Heart left ventricle (tissue), 16 donors: ENCODE data around the gene GABBR2. TPM values are rescaled to one million over a fixed set of nuclear protein-coding genes. Genes with fewer than 3 reads are reported as not detected.

Experiments used
- ATAC-seq, 4 donors: fragments of 200-7000 bp; cut with Tn5 transposase; one replicate each; pipeline ENCODE4 v1.9.1; 2020 to 2022; ENCODE audit warnings: moderate library complexity in 4 of 4, mild to moderate bottlenecking in 3 of 4, moderate number of reproducible peaks in 1 of 4
- DNase-seq, 5 donors: peaks; one replicate each; pipeline ENCODE4 v3.0.0-alpha.2; 2020
- H3K27ac ChIP-seq, 12 donors: fragments of 200-600 bp; sonication (generic) in 4 of 12; one replicate each; pipeline versions ENCODE4 v1.5.0 to v1.8.0; 2016 to 2022; ENCODE audit warnings: mild to moderate bottlenecking in 2 of 12
- H3K27me3 ChIP-seq, 9 donors: fragments of 200-600 bp; sonication (generic) in 2 of 9; one replicate each; pipeline versions ENCODE4 v1.5.1 to v1.8.0; 2016 to 2022; ENCODE audit warnings: mild to moderate bottlenecking in 3 of 9
- H3K36me3 ChIP-seq, 9 donors: fragments of 200-600 bp; sonication (generic) in 2 of 9; one replicate each; pipeline versions ENCODE4 v1.5.0 to v1.8.0; 2018 to 2022; ENCODE audit warnings: mild to moderate bottlenecking in 2 of 9
- H3K4me1 ChIP-seq, 12 donors: fragments of 200-600 bp; sonication (generic) in 4 of 12; one replicate each; pipeline versions ENCODE4 v1.5.0 to v1.8.0; 2016 to 2022; ENCODE audit warnings: mild to moderate bottlenecking in 3 of 12
- H3K4me3 ChIP-seq, 12 donors: fragments of 200-600 bp; sonication (generic) in 4 of 12; one replicate each; pipeline versions ENCODE4 v1.5.0 to v1.8.0; 2017 to 2022; ENCODE audit warnings: mild to moderate bottlenecking in 9 of 12, moderate library complexity in 4 of 12
- H3K9me3 ChIP-seq, 12 donors: fragments of 200-600 bp; sonication (generic) in 4 of 12; one replicate each; pipeline versions ENCODE4 v1.5.0 to v1.8.0; 2016 to 2022; ENCODE audit warnings: mild to moderate bottlenecking in 1 of 12
- POLR2A ChIP-seq, 2 donors: fragments of 450-650 bp; IDR thresholded peaks; one replicate each; pipeline ENCODE4 v1.6.1; 2017; ENCODE audit warnings: antibody characterized with exemption in 2 of 2, mild to moderate bottlenecking in 2 of 2, moderate library complexity in 2 of 2
- WGBS, 4 donors: extraction: QIAGEN DNeasy Blood & Tissue Kit in 2 of 4; methylation state at CpG; one replicate each; pipeline versions ENCODE4 v1.1.5 to v1.1.7; 2013 to 2018; 5-methylcytosine and 5-hydroxymethylcytosine counted together
- intact Hi-C, 10 donors: fragments of 100-400 bp; cut with DNase I; formaldehyde crosslinking; loops; one replicate each; pipeline versions ENCODE4 v1.11.1 to v1.14.2; 2022
- polyA plus RNA-seq, 2 donors: library from polyadenylated mRNA; stranded (reverse); fragments of 200-250 nt; gene quantifications; one replicate each; pipeline ENCODE4 v1.2.3, GENCODE V29; 2013
- total RNA-seq, 9 donors: library from RNA; depleted of rRNA in 2 of 9; stranded (reverse); fragments of >200 nt in 2 of 9; fragmentation: NEBNext Ultra II Directional in 3 of 9; extraction: Animal tissue kit (Norgen Biotek cat#: 25700) in 3 of 9; gene quantifications; one replicate each; pipeline versions ENCODE4 v1.1.0 to v1.2.4, GENCODE V29; 2016 to 2023
- TF ChIP-seq, protein P1 (sequence below), 12 donors: fragments of 200-600 bp; sonication (generic) in 4 of 12; IDR thresholded peaks; one replicate each; pipeline versions ENCODE4 v1.5.0 to v1.8.0; 2018 to 2022; ENCODE audit warnings: antibody characterized with exemption in 12 of 12, mild to moderate bottlenecking in 5 of 12
- donor health status: ischemic (EF 13 %, LVEDD 7.1; RV severe dilation, severe dysfunction).
- donor health status: healthy with polysubstance abuse.
- donor health status: DM: no; HTN: yes; CAD: no.
- donor health status: DM: no; HTN: no; CAD: no.
- donor health status: ischemic (EF 25% LVEDD 6.9; RV normal size, moderate dysfunction).
- donor health status: ischemic (EF 25% LVEDD 5.7; RV mildly dilated, moderate dysfunction).
- donor health status: healthy.
- donor health status: DM: yes; HTN: yes; CAD: no.
- donor health status: ischemic (EF 35%, LVEDD 5.7; RV mildly dilated, moderate dysfunction).
- donor health status: nonischemic (EF 11% LVEDD 7.7; RV severe dilation, severe dysfunction).
- donor health status: DM: yes; HTN: yes; CAD: no.
- donor health status: PGD.
- donor health status: ischemic (EF 29% LVEDD 5.4; RV normal size, mild dysfunction).
- donor health status: nonischemic (EF 23%, LVEDD 6.1; RV moderate dilation, normal function).

GABBR2 gene
- total and polyA plus RNA-seq, 11 donors: 0.11 to 3.4 (median 0.58) TPM

DNA sequence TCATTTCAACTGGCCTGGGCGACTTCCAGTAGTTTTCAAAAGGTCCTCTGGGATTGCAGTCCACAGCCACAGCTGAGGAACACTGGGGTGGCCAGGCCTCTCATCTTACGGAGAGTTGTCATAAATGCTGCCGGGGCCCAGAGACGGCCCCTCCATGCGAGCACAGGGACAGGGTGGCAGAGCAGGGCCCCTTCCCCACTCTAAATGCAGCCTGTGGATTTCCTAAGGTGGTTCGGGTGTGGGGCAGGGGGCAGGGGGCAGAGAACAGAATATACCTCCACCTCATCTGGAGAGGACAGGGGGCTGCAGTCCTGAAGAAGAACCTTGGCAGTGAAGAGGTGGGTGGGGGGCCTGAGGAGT is 339.7 kb downstream of the GABBR2 start:
- DNase-seq: no peak

DNA sequence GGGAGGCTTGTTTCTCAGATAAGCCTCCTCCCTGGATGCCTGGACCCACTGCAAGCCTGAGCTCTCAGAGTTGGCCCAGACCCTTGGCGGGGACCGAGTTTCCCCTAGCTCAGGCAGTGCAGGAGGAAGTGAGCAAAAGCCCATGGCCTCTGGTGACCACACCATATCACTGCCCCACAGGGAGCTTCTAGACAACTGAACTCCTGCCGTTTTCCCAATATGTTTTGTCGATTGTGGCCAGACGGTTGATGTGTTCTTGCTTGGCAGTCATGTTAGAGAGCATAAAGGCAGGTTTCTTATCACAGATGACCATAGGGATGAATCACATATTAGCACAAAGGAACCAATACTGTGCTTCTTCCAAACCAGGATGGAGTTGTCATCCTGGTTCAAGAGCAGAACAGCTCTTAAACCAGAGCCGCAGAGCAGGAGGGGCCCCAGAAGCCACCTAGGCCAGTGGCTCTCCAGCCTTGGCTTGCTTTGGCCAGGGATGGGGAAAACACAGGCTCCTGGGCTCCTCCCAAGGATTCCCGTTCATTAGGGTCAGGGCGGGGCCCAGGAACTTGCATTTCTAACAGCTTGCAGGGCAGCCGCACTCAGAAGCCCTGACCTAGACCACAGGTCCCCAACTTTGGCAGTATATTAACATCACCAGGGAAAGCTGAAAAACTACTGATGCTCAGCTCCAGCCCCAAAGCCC is 340.2 kb downstream of the GABBR2 start:
- 56 to 71% (median 69%) methylated on average over 6 to 9 of the region's 9 CpGs for WGBS, 4 donors
- Histone ChIP-seq H3K27ac (no peak overlapping the region), H3K4me1 (no peaks in the 10 kb centered on the region), H3K36me3 (no peaks in the 10 kb centered on the region), H3K4me3 (no peak overlapping the region), H3K27me3 (peaks cover 0 to 9% (median 0%) of the 10 kb centered on the region in 9 donors), H3K9me3 (peaks cover 0 to 20% (median 10%) of the 10 kb centered on the region in 12 donors)
- no peak for DNase-seq
- intact Hi-C loops: loop anchor here in 1 of 10 donors (5.0 kb wide), 1 partner anchor 51 kb away; no protein-coding TSS in a partner anchor
- ATAC-seq: no peak
- TF ChIP-seq, protein P1, sequence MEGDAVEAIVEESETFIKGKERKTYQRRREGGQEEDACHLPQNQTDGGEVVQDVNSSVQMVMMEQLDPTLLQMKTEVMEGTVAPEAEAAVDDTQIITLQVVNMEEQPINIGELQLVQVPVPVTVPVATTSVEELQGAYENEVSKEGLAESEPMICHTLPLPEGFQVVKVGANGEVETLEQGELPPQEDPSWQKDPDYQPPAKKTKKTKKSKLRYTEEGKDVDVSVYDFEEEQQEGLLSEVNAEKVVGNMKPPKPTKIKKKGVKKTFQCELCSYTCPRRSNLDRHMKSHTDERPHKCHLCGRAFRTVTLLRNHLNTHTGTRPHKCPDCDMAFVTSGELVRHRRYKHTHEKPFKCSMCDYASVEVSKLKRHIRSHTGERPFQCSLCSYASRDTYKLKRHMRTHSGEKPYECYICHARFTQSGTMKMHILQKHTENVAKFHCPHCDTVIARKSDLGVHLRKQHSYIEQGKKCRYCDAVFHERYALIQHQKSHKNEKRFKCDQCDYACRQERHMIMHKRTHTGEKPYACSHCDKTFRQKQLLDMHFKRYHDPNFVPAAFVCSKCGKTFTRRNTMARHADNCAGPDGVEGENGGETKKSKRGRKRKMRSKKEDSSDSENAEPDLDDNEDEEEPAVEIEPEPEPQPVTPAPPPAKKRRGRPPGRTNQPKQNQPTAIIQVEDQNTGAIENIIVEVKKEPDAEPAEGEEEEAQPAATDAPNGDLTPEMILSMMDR (IDR thresholded peaks at IDR 0.05): no peak
- TF ChIP-seq POLR2A (IDR thresholded peaks at IDR 0.05): no peak

More for the DNA sequence above, 339.7 kb downstream of the GABBR2 start:
- Histone ChIP-seq H3K9me3 (peaks cover 0 to 20% (median 10%) of the 10 kb centered on the region in 12 donors), H3K36me3 (no peaks in the 10 kb centered on the region), H3K27ac (no peak overlapping the region), H3K4me3 (no peak overlapping the region), H3K27me3 (peaks cover 0 to 9% (median 0%) of the 10 kb centered on the region in 9 donors), H3K4me1 (no peaks in the 10 kb centered on the region)
- intact Hi-C loops: loop anchor here in 1 of 10 donors (5.0 kb wide), 1 partner anchor 52 kb away; no protein-coding TSS in a partner anchor
- no peak for TF ChIP-seq POLR2A (IDR thresholded peaks at IDR 0.05)
- TF ChIP-seq, protein P1 (IDR thresholded peaks at IDR 0.05): no peak
- no peak for ATAC-seq
- WGBS, 4 donors: 74 to 81% (median 78%) methylated on average over 6 of the region's 6 CpGs

DNA sequence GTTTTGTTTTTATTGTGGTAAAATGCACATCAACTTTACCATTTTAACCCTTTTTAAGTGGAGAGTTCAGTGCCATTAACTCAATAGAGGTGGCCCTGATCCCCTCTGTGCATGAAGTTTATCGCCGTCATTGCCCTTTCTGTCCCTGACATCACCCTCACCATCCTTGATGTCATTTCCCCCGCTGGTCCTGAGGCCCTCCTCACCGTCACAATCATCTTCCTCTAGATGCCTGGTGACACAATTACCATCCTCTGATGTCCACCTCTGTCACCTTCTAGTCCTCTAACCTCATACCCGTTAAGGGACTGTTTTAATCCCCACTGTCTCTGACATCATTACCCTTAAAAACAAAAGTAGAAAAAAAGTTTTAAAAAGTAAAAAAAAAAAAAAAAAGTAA is 340.8 kb downstream of the GABBR2 start:
- H3K27ac ChIP-seq: no peak overlapping the region
- intact Hi-C loops: loop anchor here in 1 of 10 donors (5.0 kb wide), 1 partner anchor 51 kb away; no protein-coding TSS in a partner anchor
- ATAC-seq (no peak), DNase-seq (no peak)
- peaks cover 0 to 9% (median 0%) of the 10 kb centered on the region in 9 donors for H3K27me3 ChIP-seq
- WGBS, 4 donors: 70 to 79% (median 73%) methylated on average over 5 of the region's 5 CpGs
- no peaks in the 10 kb centered on the region for H3K4me1 ChIP-seq
- no peaks in the 10 kb centered on the region for H3K36me3 ChIP-seq
- H3K4me3 ChIP-seq: no peak overlapping the region
- no peak for TF ChIP-seq POLR2A (IDR thresholded peaks at IDR 0.05)
- TF ChIP-seq, protein P1 (IDR thresholded peaks at IDR 0.05): no peak
- H3K9me3 ChIP-seq: peaks cover 0 to 20% (median 10%) of the 10 kb centered on the region in 12 donors

DNA sequence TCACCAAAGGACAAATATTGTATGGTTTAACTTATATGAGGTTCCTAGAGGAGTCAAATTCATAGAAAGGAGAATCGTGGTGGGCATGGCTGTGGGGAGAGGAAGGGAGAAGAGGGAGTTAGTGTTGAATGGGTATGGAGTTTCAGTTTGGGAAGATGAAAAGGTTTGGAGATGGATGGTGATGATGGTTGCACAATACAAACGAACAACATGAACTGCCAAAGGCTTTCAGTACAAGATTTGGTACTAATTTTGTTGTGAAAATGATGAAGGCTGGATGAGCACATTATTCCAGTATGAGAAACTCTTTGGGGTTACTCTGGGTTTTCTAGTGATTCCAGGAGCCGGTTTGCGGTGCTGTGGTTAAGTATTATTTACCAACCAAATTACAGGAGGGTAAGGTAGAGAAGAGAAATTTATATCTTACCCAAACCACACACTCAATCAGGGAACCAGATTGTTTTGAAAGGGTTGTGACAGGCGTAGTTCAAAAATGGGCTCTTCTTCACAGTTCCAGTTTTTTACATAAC is 341.3 kb downstream of the GABBR2 start:
- no peak for ATAC-seq
- H3K9me3 ChIP-seq: peaks cover 0 to 20% (median 10%) of the 10 kb centered on the region in 12 donors
- DNase-seq: no peak
- TF ChIP-seq, protein P1 (IDR thresholded peaks at IDR 0.05): no peak
- TF ChIP-seq POLR2A (IDR thresholded peaks at IDR 0.05): no peak
- peaks cover 0 to 9% (median 0%) of the 10 kb centered on the region in 9 donors for H3K27me3 ChIP-seq
- no peak overlapping the region for H3K27ac ChIP-seq
- H3K4me1 ChIP-seq: no peaks in the 10 kb centered on the region
- no peaks in the 10 kb centered on the region for H3K36me3 ChIP-seq
- 84 to 88% (median 87%) methylated on average over 5 of the region's 5 CpGs for WGBS, 4 donors
- H3K4me3 ChIP-seq: no peak overlapping the region
- intact Hi-C loops: loop anchor here in 1 of 10 donors (5.0 kb wide), 1 partner anchor 50 kb away; no protein-coding TSS in a partner anchor
